Gastrocnemius medialis (tissue), 4 donors: Measurements from ENCODE around the gene FOXB1. TPM values are rescaled to one million over a fixed set of nuclear protein-coding genes. Genes with fewer than 3 reads are reported as not detected.

ENCODE experiments used
- ATAC-seq, 2 donors: fragments of 150-250 bp; one replicate each; pipeline ENCODE4 v1.9.1; 2016
- DNase-seq, 2 donors: peaks; one replicate each; pipeline ENCODE4 v3.0.0-alpha.2; 2019
- H3K27ac ChIP-seq, 4 donors: fragments of 200-600 bp; sonication (generic); 1 replicate in 1 of 4; 2 replicates in 3 of 4; pipeline ENCODE4 v1.5.1; 2016 to 2018; ENCODE audit warnings: mild to moderate bottlenecking in 2 of 4, moderate library complexity in 1 of 4
- H3K27me3 ChIP-seq, 3 donors: fragments of 200-600 bp; sonication (generic) in 2 of 3; 1 replicate in 1 of 3; 2 replicates in 2 of 3; pipeline versions ENCODE4 v1.5.1 to v1.6.0; 2016 to 2019; ENCODE audit warnings: mild to moderate bottlenecking in 1 of 3, moderate library complexity in 1 of 3
- H3K36me3 ChIP-seq, 2 donors: fragments of 200-600 bp; sonication (generic) in 1 of 2; one replicate each; pipeline ENCODE4 v1.5.1; 2017 to 2018
- H3K4me1 ChIP-seq, 2 donors: fragments of 200-600 bp; sonication (generic) in 1 of 2; one replicate each; pipeline ENCODE4 v1.5.1; 2016 to 2017; ENCODE audit warnings: mild to moderate bottlenecking in 2 of 2
- H3K4me3 ChIP-seq, 4 donors: fragments of 200-600 bp; sonication (generic) in 3 of 4; 1 replicate in 1 of 4; 2 replicates in 3 of 4; pipeline ENCODE4 v1.5.1; 2016 to 2019; ENCODE audit warnings: mild to moderate bottlenecking in 2 of 4
- H3K9me3 ChIP-seq, 3 donors: fragments of 200-600 bp; sonication (generic) in 2 of 3; 1 replicate in 1 of 3; 2 replicates in 2 of 3; pipeline ENCODE4 v1.5.1; 2016 to 2019
- POLR2A ChIP-seq, 2 donors: fragments of 450-650 bp; IDR thresholded peaks; one replicate each; pipeline ENCODE4 v1.6.1; 2017; ENCODE audit warnings: antibody characterized with exemption in 2 of 2, mild to moderate bottlenecking in 2 of 2, moderate library complexity in 2 of 2
- in situ Hi-C, 4 donors: fragments of 200-750 bp; cut with MboI; loops; one replicate each; pipeline versions ENCODE4 v1.15.0 to v1.8.0; 2017; ENCODE audit warnings: low sequenced_read_pairs in 4 of 4
- intact Hi-C: fragments of 100-400 bp; cut with DNase I; formaldehyde crosslinking; loops from one replicate; pipeline ENCODE4 v1.15.1; 2023; ENCODE audit warnings: low total_unique reads
- total RNA-seq, 4 donors: library from RNA; depleted of rRNA; stranded (reverse); fragments of >200 nt; gene quantifications; one replicate each; pipeline versions ENCODE4 v1.1.0 to v1.2.3, GENCODE V29; 2016
- TF ChIP-seq, protein P1 (sequence below), 5 experiments: fragments of 450-650 bp in 3 of 5; fragments of 200-600 bp in 2 of 5; sonication (generic) in 2 of 5; IDR thresholded peaks in 4 of 5; conservative IDR thresholded peaks in 1 of 5; 1 replicate in 4 of 5; 2 replicates in 1 of 5; pipeline ENCODE4 v1.5.1; 2016 to 2019; ENCODE audit warnings: antibody characterized with exemption in 5 of 5, mild to moderate bottlenecking in 3 of 5, moderate library complexity in 3 of 5

FOXB1 gene
- total RNA-seq, 4 donors from 2014 or later, result not detected

DNA sequence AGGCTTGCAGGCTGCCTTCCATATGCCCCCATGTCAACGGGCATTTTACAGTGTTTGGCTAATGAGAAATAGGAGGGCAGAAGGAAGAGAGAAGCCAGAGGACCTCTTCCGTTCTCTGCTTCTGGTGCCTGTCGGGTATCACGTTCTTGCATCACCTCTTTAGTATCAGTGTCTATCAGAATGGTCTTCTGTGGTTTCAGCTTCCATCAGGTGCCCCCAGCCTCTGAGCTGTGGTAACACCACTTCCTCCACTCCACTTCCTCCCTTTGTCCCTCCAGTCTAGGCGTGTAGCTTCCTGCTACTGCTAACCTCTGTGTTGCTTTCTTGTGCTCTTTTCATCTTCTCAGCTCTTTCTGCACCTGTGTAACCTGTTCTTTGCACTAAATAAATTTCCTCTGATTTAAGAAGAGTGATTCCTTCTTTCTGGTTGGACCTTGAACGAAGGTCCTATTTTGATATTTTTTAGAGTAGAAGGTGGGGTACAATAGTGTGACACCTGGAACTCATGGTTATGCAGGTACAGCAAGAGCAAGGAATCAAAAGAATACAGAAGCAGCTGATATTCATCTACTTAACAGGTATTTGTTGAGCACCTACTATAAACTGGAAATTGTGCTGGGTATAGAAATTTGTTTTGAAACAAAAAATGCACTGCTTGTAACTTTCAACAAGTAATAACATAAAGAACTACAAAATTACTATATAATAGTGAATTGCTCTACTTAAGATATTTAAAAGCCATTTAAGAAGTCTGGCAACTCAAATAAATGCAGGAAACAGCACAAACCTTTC, 27.4 kb upstream of the FOXB1 start:
- in situ Hi-C loops (no loop called here), intact Hi-C loops (no loop called here)
- Histone ChIP-seq H3K4me3 (no peak overlapping the region), H3K4me1 (no peaks in the 10 kb centered on the region), H3K27ac (no peak overlapping the region), H3K36me3 (no peaks in the 10 kb centered on the region), H3K9me3 (no peaks in the 10 kb centered on the region), H3K27me3 (peaks cover 0 to 8% (median 7%) of the 10 kb centered on the region in 3 donors)
- ATAC-seq, result no peak
- no peak for DNase-seq
- TF ChIP-seq, protein P1, sequence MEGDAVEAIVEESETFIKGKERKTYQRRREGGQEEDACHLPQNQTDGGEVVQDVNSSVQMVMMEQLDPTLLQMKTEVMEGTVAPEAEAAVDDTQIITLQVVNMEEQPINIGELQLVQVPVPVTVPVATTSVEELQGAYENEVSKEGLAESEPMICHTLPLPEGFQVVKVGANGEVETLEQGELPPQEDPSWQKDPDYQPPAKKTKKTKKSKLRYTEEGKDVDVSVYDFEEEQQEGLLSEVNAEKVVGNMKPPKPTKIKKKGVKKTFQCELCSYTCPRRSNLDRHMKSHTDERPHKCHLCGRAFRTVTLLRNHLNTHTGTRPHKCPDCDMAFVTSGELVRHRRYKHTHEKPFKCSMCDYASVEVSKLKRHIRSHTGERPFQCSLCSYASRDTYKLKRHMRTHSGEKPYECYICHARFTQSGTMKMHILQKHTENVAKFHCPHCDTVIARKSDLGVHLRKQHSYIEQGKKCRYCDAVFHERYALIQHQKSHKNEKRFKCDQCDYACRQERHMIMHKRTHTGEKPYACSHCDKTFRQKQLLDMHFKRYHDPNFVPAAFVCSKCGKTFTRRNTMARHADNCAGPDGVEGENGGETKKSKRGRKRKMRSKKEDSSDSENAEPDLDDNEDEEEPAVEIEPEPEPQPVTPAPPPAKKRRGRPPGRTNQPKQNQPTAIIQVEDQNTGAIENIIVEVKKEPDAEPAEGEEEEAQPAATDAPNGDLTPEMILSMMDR (IDR thresholded peaks at IDR 0.05 in 4 of 5, conservative IDR thresholded peaks at IDR 0.05 in 1 of 5), result no peak
- no peak for TF ChIP-seq POLR2A (IDR thresholded peaks at IDR 0.05)

DNA sequence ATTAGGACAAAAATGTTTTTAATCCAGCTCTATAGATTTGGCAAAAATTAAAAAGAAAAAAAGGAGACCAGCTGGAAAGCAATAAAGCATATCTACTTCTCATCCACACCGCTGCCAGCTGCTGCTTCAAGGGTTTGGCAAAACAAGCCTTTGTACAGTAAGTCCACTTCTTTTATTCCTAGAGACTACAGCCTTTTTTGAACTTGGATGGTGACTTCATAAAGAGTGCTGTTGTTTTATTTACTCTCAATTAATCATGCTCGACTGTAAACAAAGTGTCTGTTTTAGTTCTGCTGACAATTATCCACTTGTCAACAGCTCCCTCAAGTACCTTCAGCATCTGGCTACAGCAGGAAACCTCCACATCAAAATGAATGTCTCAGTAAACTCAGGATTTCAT, 12.3 kb upstream of the FOXB1 start:
- H3K27me3 ChIP-seq, result peaks cover 51 to 85% (median 81%) of the 10 kb centered on the region in 3 donors
- in situ Hi-C loops, result no loop called here
- no peaks in the 10 kb centered on the region for H3K36me3 ChIP-seq
- intact Hi-C loops, result no loop called here
- H3K27ac ChIP-seq, result no peak overlapping the region
- TF ChIP-seq, protein P1 (IDR thresholded peaks at IDR 0.05 in 4 of 5, conservative IDR thresholded peaks at IDR 0.05 in 1 of 5), result no peak
- TF ChIP-seq POLR2A (IDR thresholded peaks at IDR 0.05), result no peak
- no peaks in the 10 kb centered on the region for H3K9me3 ChIP-seq
- H3K4me3 ChIP-seq, result no peak overlapping the region
- DNase-seq, result no peak
- ATAC-seq, result no peak
- peaks cover 0 to 10% of the 10 kb centered on the region in 2 donors for H3K4me1 ChIP-seq

DNA sequence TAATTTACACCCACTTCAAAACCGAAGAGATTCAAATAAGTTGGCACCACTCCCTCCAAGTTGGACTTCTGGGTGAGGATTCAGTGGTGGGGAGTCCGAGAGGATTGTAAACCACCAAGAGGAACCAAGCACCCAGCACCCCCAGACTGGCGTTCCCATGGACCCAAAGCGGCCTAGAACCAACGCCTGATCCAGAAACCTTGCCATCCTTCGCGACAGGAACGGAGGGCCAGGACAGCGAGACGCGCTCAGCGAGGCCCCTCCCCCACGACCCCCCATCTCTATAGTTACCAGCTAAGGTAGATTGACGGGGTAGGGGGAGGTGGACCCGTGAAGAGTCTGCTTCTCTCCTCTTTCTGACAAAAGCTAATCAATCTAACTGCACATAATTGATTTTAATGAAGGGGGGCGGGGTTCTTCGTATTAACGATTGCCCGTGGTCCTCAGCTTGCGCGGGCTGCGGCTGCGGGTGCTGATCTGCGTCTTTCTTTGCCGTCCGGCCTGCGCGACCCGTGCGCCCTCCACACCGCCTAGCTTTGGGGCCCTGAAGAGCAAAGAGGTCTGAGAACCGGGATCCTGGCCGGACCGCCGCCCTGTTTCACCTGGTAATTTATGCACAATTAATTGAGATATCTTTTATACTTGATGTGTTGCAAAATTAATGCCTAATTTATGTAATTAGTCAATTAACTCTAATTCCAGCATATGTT, 10.9 kb upstream of the FOXB1 start:
- no peaks in the 10 kb centered on the region for H3K9me3 ChIP-seq
- TF ChIP-seq, protein P1 (IDR thresholded peaks at IDR 0.05 in 4 of 5, conservative IDR thresholded peaks at IDR 0.05 in 1 of 5), result no peak
- TF ChIP-seq POLR2A (IDR thresholded peaks at IDR 0.05), result no peak
- intact Hi-C loops, result no loop called here
- in situ Hi-C loops, result no loop called here
- no peaks in the 10 kb centered on the region for H3K36me3 ChIP-seq
- DNase-seq (no peak), ATAC-seq (no peak)
- H3K4me1 ChIP-seq, result peaks cover 4 to 18% of the 10 kb centered on the region in 2 donors
- no peak overlapping the region for H3K27ac ChIP-seq
- no peak overlapping the region for H3K4me3 ChIP-seq
- H3K27me3 ChIP-seq, result peaks cover 65 to 89% (median 89%) of the 10 kb centered on the region in 3 donors

DNA sequence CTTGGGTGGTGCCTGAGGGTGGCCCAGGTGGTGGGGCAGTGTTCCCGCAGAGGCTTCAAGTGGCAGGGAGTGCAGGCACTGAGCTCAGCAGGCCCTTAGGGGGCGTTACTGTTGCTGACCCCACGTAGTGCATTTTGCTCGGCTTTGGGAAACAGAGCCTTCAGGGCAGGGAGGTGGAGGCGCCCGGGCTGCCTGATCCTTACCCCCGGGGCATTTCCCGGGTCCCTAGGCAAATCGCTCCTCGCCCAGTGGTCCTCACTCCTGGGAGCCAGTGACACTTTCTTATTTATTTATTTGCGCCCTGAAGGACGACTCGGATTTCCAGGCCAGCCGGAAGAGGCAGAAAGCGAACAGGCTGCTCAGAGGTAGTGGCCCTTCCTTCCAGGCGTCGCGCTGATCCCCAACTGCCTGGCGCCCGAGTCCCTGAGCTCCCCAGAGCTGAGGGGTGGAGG, 10.1 kb upstream of the FOXB1 start:
- no peak for ATAC-seq
- H3K27ac ChIP-seq, result no peak overlapping the region
- in situ Hi-C loops, result no loop called here
- intact Hi-C loops, result no loop called here
- H3K36me3 ChIP-seq, result no peaks in the 10 kb centered on the region
- H3K27me3 ChIP-seq, result peaks cover 73 to 95% (median 94%) of the 10 kb centered on the region in 3 donors
- DNase-seq, result no peak
- no peak overlapping the region for H3K4me3 ChIP-seq
- TF ChIP-seq POLR2A (IDR thresholded peaks at IDR 0.05), result no peak
- TF ChIP-seq, protein P1 (IDR thresholded peaks at IDR 0.05 in 4 of 5, conservative IDR thresholded peaks at IDR 0.05 in 1 of 5), result no peak
- H3K9me3 ChIP-seq, result no peaks in the 10 kb centered on the region
- H3K4me1 ChIP-seq, result peaks cover 4 to 18% of the 10 kb centered on the region in 2 donors
